Activated CD4-positive, alpha-beta T cell treated with anti-CD3 and anti-CD28 coated beads, Interleukin-2, Interleukin-4, amounts not matched to agents 100 ng/mL and 50 ng/mL, durations not matched to agents 16 hours and 8 hours (primary cell): Measurements from ENCODE around the gene TRRAP.
"Not testable (repeated sequence)": the region's sequence is repeated elsewhere in the genome, so short reads cannot be mapped to it uniquely, and the experiment has no call there.

Experiments
- DNase-seq: peaks from one replicate; pipeline ENCODE4 v3.0.0-alpha.2; 2020; ENCODE audit warnings: low spot score

The TRRAP gene

DNA sequence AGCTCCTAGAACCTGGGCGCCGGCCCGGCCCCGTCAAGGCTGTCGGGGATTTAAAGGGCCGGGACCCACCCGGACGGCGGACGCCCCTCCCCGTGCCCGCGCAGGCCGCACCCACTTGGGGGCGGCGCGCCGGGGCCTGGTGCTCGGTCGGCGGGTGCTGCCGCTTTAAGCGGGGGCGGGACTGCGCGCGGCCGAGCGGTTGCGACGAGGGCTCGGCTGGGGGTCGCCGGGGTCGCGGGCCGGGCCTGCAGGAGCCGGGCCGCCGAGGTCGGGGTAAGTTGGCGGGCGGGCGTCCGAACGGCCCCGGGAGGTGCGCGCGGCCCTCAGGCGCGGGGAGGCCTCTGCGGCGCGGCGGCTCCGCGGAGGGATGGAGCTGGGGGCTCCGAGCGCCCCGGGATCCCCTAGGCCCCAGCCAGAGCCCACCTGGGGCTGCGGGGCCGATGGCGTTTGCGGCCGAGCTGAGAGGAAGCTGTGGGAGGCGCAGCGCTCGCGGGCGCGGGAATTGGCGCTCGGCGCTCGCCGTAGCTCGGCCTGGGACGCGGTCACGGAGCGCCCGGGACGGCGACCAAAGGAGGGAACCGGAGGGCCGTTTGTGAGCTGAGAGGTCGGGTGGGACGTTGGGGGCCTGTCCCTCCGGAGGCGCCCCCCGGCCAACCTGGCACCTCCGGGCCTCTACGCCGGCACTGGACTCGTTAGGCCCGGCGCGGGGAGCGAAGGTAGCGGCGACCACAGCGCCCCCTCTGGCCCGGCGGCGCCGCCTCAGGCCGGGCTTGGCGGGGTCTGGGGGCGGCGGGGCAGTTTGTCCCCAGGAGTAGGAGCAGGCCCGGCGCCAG, at the start of gene TRRAP:
TSS of gene TRRAP (plus strand) at position 168 of the 833 bp plus-strand sequence. CDS start 2,619 bp downstream, outside the sequence.
- peak; percentile 60 for DNase-seq

- no peak for DNase-seq
Observed at GRCh38 chr7:98830972-98831548, 47.3 kb upstream of the TRRAP start.

DNA sequence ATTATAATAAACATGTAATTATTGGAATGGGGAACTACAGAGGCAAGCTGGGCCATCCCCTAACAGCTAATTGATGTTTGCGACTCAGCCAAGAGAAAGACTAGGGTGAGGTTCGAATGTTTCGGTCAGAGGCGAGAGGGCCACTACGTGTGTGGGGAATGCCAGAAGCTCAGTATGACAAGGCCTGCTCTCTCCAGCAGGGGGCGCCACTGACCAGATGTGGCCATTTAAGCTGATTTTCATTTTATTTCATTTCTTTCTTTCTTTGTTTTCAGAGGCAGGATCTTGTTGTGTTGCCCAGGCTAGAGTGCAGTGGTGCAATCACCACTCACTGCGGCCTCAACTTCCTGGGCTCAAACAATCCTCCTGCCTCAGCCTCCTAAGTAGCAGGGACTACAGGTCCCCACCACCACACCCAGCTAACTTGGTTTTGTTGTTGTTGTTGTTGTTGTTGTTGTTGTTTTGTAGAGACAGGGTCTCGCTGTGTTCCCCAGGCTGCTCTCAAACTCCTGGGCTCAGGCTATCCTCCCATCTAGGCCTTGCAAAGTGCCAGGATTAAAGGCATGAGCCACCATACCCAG, 46.6 kb upstream of the TRRAP start:
- DNase-seq = peak; percentile 19

DNA sequence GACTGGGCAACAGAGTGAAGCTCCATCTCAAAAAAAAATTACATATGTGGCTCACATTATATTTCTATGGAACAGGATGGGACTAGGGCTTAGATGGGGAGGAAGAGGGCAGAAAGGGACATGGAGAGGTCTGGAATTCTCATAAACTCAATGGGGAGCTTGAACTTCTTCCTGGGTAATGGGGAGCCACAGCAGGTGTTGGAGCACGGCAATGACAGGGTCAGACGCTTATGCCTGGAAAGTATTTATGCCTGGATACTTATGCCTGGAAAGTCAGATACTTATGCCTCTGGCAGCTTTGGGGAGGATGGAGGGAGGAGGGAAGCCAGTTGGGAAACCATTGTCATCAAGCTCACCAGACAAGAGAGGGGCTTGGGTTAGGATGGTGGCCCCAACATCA, 45.3 kb upstream of the TRRAP start:
- no peak for DNase-seq

DNA sequence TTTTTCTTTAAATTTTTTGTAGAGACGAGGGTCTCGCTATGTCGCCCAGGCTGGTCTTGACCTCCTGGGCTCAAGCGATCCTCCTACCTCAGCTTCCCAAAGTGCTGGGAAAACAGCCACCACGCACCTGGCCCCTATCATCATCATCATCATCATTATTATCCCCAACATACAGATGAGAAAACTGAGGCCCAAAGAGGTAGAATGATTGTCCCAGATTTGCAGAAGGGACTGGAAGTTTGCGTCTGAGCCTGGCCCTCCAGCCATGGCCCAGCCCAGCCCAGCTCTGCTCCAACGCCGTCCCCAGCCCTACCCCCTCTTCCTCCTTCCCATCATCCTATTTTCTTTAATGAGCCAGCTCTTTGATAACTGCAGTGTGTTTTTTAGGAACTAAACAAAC, 43.4 kb upstream of the TRRAP start:
- no peak for DNase-seq

GRCh38 chr7:98836811-98837629, 41.3 kb upstream of the TRRAP start:
- DNase-seq = peak; percentile 25

GRCh38 chr7:98837630-98837972, 40.7 kb upstream of the TRRAP start:
- no peak for DNase-seq

DNA sequence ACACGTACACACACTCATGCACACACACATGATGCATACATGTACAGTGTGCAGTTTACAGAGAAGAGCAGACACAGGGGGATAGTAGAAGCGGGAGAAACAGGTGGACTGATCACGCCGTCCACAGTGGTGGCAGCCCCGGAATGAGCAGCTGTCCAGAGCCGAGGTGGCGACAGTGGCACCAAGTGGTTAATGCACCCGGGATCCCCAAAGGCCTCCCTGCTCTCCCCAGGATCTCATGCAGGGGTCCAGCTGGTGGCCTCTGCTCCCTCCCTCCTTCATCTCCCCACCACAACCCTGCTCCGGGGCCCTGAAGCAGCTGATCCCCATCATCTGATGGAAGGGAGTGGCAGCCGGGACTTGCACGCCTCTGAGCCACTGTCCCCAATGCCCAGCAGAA, 38.2 kb upstream of the TRRAP start:
- DNase-seq = no peak

GRCh38 chr7:98840722-98841121, 37.6 kb upstream of the TRRAP start:
- no peak for DNase-seq

DNA sequence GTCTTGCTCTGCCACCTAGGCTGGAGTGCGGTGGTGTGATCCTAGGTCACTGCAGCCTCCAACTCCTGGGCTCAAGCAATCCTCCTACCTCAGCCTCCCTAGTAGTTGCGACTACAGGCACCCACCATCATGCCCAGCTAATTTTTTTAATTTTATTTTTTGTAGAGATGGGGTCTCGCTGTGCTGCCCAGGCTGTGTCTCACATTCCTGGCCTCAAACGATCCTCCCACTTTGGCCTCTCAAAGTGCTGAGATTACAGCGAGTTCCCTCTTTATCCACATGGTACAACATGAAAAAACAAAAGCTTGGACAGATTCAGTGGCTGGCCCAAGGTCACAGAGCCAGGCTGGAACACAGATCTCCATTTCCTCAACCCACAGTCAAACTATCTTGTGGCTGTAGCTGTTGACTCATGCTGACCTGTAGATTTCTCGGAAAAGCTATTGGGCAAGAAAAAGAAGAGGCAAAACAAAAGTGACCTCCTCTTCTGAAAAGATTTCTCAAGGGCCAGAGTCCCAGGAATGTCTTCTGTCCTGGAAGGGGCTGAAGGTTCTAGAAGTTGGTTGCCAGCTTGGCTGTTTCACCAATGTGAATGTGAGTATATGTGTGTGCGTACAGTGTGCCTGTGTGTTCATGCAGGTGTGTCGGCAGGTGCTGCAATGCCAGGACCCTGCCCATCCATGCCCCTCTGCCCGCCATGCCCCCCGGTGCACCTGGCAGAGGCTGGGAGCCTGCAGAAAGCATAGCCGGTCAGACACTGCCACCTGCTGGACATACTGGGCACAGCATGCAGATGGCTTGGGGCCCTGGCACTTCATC, 36.9 kb upstream of the TRRAP start:
- DNase-seq = peak; percentile 58

DNA sequence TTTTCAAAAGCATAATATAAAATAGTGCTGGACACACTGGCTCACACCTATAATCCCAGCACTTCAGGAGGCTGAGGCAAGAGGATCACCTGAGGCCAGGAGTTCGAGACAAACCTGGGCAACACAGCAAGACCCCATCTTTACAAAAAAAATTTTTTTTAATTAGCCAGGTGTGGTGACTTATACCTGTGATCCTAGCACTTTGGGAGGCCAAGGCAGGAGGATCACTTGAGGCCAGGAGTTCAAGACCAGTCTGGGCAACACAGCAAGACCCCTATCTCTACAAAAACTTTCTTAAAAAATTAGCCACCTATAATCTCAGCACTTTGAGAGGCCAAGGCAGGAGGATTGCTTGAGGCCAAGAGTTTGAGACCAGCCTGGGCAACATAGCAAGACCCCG, 35.8 kb upstream of the TRRAP start:
- not testable (repeated sequence) for DNase-seq

DNA sequence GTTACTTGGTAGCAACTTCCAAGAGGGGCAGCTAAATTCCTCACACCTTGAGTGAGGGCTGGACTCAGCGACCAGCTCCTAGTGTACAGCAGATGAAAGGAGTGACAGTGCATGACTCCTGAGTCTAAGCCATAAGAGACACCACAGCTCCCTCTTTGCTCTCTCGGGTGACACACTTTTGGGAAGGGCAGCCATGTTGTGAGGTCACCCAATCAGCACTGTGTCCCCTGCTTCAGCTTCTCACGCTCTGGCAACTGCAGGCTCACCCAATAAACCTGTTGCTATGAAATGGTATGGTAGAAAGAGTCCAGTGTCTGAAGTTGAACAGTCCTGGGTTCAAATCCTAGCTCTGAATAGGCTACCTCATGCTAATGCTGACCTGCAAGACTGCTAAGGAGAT, 29.4 kb upstream of the TRRAP start:
- DNase-seq = no peak

DNA sequence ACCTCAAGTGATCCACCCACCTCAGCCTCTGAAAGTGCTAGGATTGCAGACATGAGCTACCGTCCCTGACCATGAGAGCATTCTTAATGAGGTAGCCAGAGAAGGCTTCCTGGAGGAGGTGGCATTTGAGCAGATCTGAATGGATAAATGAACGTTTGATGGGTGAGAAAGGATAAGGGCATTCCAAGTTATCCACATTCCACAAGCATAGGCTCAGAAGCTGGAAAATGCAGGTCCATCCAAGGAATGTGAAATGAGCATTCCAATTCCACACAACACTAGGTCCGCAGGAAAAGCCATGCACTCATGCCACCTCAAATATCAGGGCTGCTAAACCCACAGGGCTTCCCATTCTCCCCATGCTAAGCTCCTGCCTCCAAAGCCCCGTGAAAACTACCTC, 25.5 kb upstream of the TRRAP start:
- DNase-seq = no peak

- DNase-seq = no peak
Observed at GRCh38 chr7:98855610-98856422, 22.5 kb upstream of the TRRAP start.

DNA sequence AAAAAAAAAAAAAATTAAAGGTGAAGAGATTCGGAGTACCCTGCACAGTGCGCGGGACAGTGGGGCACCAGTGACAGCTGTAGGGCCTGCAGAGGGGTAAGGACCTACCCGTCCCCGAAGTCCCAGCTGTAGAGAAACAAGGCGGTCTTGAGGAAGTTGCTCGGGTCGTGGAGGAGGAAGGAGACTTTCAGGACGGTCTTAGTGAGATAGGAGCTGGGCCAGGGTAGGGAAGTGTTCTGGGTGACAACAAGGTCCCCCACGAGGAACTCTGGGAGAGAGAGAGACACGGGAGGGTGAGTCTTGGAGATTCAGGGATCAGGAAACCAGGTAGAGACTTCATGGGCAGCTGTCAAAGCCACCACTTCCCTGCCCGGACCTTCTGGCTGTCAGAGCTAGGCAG, 18.3 kb upstream of the TRRAP start:
- no peak for DNase-seq

DNA sequence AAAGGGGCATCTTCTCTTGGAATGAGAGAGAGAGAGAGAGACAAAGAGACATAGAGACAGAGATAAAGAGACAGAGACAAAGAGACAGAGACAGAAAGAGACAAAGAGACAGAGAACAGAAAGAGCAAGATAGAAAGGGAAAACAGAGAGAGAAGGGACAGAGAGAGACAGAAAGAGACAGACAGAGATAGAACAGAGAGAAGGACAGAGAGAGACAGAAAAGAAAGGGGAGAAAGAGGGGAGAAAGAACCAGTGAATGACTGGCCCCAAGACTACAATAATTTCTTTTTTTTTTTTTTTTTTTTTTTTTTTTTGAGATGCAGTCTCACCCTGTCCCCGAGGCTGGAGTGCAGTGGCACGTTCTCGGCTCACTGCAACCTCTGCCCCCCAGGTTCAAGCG, 16.1 kb upstream of the TRRAP start:
- no peak for DNase-seq

DNA sequence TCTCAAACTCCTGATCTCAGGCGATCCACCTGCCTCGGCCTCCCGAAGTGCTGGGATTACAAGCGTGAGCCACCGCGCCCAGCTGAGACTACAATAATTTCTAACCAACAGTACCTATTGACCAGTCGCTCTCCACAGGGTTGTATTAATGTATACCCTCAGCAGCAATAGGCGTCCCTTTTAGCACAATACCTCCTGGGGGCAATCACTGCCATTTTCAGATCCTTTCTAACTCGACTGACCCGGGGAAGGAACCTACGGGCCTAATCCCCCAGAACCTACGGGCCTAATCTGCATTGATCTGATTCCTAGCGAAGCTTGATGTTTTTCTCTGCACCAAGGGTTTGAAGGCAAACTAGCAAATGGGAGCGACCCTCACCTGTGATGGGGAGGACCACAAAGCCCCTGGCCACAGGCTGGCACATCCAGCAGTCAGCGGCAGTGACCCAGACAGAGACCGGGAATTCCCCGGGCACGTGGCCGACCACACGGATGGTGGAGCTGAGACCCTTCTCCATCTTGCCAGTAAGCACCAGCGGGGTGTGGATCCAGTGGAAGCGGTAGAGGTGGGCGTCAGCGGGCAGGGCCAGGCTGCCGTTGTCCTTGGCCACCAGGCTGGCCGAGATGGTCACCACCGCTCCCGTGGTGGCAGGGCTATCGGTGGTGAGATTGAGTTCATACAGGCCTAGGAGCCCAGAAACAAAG, 15.5 kb upstream of the TRRAP start:
- DNase-seq = no peak

DNA sequence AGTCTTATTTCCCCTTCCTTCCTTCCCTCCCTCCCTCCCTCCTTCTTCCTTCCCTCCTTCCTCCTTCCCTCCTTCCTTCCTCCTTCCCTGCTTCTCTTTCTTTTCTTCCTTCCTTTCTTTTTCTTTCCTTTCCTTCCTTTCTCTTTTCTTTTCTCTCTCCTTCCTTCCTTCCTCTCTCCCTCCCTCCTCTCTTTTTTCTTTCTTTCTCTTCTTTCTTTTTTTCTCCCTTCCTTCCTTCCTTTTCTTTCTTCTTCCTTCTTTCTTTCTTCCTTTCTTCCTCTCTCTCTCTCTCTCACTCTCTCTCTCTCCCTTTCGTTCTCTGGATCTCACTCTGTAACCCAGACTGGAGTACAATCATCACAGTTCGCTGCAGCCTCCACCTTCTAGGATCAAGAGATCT, 14.7 kb upstream of the TRRAP start:
- no peak for DNase-seq

DNA sequence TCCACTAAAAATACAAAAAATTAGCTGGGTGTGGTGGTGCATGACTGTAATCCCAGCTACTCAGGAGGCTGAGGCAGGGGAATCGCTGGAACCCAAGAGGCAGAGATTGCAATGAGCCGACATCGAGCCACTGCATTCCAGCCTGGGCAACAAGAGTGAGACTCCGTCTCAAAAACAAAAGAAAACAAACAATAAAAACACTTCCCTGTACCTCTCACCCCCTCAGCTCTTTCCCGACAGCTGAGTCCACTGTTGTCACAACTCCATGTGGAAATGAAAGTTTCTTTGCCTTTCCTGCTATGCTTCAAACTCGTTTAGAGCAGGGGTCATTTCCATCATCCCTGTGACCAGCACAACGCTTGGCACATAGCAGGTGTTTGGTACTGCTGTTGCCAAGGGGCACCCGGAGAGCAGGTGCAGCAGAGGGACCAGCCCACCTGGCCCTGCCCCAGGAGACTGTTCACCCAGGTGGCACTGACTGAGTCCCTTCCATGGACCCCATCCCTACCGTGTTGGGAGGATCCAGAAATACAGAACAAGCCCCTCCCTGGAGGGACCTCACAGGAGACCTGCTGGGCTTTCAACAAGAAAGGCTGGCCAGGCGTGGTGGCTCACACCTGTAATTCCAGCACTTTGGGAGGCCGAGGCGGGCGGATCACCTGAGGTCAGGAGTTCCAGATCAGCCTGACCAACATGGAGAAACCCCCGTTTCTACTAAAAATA, 13.4 kb upstream of the TRRAP start:
- DNase-seq = no peak

DNA sequence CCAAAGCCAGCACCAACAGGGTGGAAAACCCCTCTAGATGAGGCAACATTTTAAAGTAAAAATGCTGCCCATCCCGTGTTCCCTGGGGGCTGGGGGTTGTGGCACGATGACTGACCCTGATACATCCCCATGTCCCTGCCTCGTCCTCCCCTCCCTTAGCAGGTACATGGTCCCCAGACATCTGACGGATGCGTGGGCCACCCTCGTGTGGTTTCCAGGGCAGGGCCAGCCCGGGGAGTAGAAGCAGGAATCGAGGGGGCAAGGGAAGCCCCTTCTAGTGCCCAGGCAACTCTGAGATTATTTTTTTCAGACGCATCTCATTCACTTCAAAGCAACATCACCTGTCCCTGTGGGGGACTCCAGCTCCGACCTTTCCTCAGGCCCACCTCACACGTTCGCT, 12.0 kb upstream of the TRRAP start:
- no peak for DNase-seq
